ENCODE results near the gene CATSPERE.
"Not testable (repeated sequence)": the region's sequence is repeated elsewhere in the genome, so short reads cannot be mapped to it uniquely, and the experiment has no call there.

Gene CATSPERE

DNA sequence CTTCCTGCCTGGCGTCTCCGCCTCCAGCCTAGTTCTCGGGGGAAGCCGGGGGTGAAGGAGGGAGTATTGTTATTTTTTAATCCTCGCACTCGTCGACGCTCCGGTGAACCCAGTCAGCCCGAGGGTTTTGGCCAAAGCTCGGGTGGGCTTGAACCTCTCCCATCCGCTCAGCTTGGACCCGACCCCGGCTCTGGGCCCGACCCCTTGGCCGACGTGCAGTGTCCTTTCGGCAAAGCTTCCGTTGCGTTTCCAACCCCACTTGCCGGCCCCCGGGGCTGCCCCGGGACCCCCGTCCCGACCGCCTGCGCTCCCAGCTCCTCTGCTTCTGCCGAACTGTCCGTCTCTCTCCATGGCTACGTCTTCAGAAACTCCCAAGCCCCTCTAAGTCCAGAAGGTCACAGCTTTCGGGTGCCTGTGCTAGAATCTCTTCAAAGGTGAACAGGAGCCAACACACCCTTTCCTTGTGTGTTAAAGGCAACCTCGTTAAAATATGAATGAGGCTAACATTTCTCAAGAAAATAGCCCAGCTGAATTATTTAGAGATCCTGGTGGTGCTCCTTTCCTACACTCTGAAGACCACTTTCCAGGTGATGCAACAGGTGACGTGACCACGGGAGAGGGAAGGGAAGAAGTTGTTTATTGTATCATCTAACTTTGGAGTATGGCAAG lies 192.5 kb downstream of the CATSPERE start:
- DNase-seq (ENCODE audit: low read depth in 1 of 2, low spot score in 1 of 2) = peak in 1 of 2 experiments; percentile 24
- in situ Hi-C loops (cut with HindIII; ENCODE audit: low pct_unique_long_range_greater_than_20kb, low sequenced_read_pairs) = no loop called here
- TF ChIP-seq JUND (IDR thresholded peaks at IDR 0.05; ENCODE audit: low read depth) = no peak

DNA sequence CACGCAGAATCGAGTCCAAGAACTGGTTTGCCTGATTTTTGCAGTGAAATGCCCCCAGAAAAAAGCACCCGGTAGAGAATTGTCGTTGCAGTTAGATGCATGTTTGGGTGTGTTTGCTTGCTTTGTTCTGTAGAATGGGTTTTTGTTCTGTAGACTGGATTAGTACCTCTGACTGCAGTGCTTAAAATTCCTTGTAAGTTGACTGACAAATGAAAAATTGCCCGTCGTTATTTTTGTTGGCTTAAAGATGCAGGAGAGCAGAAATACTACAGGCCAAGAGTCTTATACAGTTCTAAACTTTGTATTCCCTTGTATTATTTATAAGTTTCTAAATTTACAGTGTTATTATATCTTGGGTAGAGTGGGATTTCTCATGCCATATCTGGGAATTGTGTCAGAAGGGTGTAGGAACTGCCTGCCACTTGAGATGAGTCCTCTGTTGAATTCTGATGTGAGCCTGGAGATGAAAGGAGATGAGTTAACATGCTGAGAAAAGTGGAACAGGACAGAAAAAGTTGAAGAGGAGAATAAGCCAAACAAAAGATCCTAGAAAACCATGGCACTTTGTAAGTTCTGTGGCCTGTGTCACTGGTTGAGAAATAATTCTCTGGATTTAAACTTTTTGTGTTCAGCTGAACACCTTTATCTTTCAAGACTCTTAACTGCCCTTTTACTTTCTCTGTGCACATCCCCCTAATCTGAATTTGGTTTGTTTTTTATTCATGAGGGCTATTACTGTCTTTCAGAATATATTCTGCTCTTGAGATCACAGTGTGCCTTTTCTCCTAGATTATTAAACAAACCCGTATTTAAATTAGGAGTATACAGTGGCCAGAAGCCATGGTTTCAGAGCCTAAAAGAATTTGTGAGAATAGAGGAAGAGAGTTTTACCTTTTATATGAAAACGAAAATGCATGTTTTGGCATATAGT lies 193.3 kb downstream of the CATSPERE start:
- DNase-seq (ENCODE audit: low read depth in 1 of 2, low spot score in 1 of 2) = peak in 1 of 2 experiments; percentile 18
- in situ Hi-C loops (cut with HindIII; ENCODE audit: low pct_unique_long_range_greater_than_20kb, low sequenced_read_pairs) = no loop called here

DNA sequence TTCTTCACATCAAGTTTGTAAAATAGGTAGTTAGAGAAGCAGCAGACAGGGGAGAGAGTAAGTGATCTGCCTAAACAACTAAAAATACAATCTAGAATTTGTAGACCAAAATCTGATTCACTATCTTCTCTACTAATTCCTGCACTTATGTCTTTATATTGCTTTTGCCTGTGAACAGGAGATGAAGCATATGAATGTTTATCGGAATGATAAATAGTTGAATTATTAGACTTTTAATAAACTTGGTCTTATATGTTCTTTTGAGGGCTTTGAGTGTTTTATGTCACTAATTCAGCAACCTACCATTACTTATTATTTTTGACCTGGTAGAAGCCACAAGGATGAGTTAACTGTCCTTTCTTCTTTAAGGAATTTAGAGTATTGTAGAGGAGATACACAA lies 194.1 kb downstream of the CATSPERE start:
- in situ Hi-C loops (cut with HindIII; ENCODE audit: low pct_unique_long_range_greater_than_20kb, low sequenced_read_pairs) = no loop called here
- no peak for TF ChIP-seq JUND (IDR thresholded peaks at IDR 0.05; ENCODE audit: low read depth)
- no peak for DNase-seq (ENCODE audit: low read depth in 1 of 2, low spot score in 1 of 2)

More for the DNA sequence above, 193.3 kb downstream of the CATSPERE start:
- TF ChIP-seq JUND (IDR thresholded peaks at IDR 0.05; ENCODE audit: low read depth) = no peak

DNA sequence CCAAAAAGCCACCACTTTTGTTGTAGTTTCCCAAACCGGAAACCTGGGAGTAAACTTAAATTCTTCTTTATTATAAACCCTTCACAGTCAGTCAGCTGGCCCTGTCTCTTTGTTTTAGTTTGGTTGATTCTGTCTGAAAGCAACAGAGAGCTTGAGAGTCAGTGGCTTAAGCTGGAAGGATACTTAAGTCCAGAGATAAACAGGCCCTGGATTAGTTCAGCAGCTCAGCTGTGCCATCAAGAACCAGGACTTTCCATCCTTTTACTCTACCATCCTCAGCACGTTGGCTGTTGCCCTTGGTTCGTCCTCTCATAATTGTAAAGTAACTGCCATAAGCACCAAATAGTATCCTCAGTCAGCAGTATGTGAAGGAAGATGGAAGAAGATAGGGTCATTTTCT lies 196.3 kb downstream of the CATSPERE start:
- no peak for TF ChIP-seq JUND (IDR thresholded peaks at IDR 0.05; ENCODE audit: low read depth)
- in situ Hi-C loops (cut with HindIII; ENCODE audit: low pct_unique_long_range_greater_than_20kb, low sequenced_read_pairs) = no loop called here
- DNase-seq (ENCODE audit: low read depth in 1 of 2, low spot score in 1 of 2) = no peak

DNA sequence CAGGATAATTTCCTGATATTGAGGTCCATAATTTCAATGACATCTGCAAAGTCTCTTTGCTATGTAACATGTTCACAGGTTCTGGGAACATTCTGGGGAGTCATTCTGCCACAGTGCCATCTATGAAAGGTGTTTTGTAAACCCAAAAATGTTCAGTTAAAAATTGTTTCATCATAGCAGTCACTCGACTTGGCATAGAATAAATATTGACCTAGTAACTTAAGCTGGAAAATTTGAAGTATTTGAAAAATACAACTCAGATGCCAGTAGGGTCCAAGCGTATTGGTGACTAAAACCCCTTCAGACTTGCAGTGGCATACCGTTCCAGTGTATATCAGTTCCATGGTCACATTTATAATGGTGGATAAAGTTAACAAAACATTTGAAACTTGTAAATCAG lies 198.6 kb downstream of the CATSPERE start:
- in situ Hi-C loops (cut with HindIII; ENCODE audit: low pct_unique_long_range_greater_than_20kb, low sequenced_read_pairs) = no loop called here
- no peak for TF ChIP-seq JUND (IDR thresholded peaks at IDR 0.05; ENCODE audit: low read depth)
- peak in 1 of 2 experiments; percentile 14 for DNase-seq (ENCODE audit: low read depth in 1 of 2, low spot score in 1 of 2)

DNA sequence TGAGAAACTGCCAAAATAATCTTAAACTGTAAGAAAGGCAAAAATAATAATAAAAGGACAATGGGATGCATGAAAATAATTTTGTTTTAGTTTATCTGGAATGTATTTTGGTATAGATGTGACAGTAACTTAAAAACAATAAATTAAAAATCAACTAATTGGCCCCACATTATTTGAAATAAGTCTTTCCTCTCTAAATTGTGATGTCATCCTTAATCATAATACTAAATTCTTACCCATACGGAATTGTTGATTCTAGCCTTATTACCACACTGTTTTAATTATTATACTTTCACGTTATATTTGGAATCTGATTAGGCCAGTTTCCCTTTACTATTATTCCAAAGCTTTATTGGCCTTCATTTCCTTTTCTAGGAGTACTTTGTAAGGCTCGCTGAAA lies 199.5 kb downstream of the CATSPERE start:
- in situ Hi-C loops (cut with HindIII; ENCODE audit: low pct_unique_long_range_greater_than_20kb, low sequenced_read_pairs) = no loop called here
- no peak for DNase-seq (ENCODE audit: low read depth in 1 of 2, low spot score in 1 of 2)
- no peak for TF ChIP-seq JUND (IDR thresholded peaks at IDR 0.05; ENCODE audit: low read depth)

DNA sequence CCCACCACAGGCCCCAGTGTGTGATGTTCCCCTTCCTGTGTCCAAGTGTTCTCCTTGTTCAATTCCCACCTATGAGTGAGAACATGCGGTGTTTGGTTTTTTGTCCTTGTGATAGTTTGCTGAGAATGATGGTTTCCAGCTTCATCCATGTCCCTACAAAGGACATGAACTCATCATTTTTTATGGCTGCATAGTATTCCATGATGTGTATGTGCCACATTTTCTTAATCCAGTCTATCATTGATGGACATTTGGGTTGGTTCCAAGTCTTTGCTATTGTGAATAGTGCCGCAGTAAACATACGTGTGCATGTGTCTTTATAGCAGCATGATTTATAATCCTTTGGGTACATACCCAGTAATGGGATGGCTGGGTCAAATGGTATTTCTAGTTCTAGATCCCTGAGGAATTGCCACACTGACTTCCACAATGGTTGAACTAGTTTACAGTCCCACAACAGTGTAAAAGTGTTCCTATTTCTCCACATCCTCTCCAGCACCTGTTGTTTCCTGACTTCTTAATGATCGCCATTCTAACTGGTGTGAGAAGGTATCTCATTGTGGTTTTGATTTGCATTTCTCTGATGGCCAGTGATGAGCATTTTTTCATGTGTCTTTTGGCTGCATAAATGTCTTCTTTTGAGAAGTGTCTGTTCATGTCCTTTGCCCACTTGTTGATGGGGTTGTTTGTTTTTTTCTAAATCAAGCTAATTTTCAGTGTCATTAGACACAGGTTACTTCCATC lies 200.7 kb downstream of the CATSPERE start:
- DNase-seq (ENCODE audit: low read depth in 1 of 2, low spot score in 1 of 2); in situ Hi-C loops (cut with HindIII; ENCODE audit: low pct_unique_long_range_greater_than_20kb, low sequenced_read_pairs): not testable (repeated sequence)

DNA sequence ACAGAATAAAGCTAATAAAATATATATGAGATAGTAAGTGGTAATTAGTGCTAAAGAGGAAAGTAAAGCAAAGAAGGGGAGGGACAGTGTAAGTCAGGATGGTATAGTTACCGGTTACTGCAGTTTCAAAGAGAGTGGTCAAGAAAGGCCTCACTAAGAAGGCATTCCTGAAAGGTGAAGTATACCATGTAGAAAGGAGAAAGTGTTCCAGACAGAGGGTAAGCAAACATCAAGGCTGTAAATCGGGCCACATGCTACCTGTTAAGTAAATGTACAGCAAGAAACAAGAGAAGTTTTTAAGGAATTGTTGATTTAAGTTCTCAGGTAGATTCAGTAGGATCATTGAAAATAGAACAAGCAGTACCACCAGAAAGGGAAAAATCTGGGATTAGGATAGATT lies 201.5 kb downstream of the CATSPERE start:
- DNase-seq (ENCODE audit: low read depth in 1 of 2, low spot score in 1 of 2) = peak; percentile 24 to 74
- TF ChIP-seq JUND (IDR thresholded peaks at IDR 0.05; ENCODE audit: low read depth) = 0 out of 2 replicates have a peak, but pooled peaks have one; percentile 9
- in situ Hi-C loops (cut with HindIII; ENCODE audit: low pct_unique_long_range_greater_than_20kb, low sequenced_read_pairs) = no loop called here

DNA sequence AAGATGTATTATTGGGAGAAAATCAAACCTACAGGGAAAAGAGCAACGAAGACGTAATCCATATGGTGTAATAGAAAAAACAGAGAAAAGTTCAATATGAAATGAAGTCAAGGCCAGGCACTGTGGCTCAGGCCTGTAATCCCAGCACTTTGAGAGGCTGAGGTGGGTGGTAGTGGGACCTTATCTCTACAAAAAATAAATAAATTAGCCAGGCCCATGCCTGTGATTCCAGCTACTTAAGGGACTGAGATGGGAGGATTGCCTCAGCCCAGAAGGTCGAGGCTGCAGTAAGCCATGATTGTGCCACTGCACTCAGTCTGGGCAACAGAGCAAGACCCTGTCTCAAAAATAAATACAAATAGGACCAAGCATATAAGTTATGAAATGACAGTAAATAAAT lies 203.3 kb downstream of the CATSPERE start:
- in situ Hi-C loops (cut with HindIII; ENCODE audit: low pct_unique_long_range_greater_than_20kb, low sequenced_read_pairs) = no loop called here
- no peak for TF ChIP-seq JUND (IDR thresholded peaks at IDR 0.05; ENCODE audit: low read depth)
- no peak for DNase-seq (ENCODE audit: low read depth in 1 of 2, low spot score in 1 of 2)

DNA sequence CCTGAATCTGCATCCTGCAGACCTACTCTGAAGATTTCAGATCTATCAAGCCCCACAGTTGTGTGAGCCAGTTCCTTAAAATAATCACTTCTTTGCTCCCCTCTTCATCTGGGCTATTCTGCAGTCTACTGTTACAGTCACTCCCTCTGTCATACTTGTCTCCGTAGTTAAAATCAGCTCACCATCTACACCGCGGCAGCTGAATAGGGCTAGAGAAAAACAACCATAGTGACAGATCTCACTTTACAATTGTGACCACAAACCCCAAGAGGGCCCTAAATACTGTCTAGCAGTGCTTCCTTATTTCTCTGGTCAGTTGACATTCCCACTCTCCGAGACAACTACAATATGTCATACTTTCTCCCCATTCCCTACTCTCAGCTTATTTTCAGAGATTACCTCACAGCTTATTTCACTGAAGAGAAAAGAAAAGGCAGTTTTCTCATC lies 204.7 kb downstream of the CATSPERE start:
- no peak for TF ChIP-seq JUND (IDR thresholded peaks at IDR 0.05; ENCODE audit: low read depth)
- in situ Hi-C loops (cut with HindIII; ENCODE audit: low pct_unique_long_range_greater_than_20kb, low sequenced_read_pairs) = no loop called here
- DNase-seq (ENCODE audit: low read depth in 1 of 2, low spot score in 1 of 2) = no peak

DNA sequence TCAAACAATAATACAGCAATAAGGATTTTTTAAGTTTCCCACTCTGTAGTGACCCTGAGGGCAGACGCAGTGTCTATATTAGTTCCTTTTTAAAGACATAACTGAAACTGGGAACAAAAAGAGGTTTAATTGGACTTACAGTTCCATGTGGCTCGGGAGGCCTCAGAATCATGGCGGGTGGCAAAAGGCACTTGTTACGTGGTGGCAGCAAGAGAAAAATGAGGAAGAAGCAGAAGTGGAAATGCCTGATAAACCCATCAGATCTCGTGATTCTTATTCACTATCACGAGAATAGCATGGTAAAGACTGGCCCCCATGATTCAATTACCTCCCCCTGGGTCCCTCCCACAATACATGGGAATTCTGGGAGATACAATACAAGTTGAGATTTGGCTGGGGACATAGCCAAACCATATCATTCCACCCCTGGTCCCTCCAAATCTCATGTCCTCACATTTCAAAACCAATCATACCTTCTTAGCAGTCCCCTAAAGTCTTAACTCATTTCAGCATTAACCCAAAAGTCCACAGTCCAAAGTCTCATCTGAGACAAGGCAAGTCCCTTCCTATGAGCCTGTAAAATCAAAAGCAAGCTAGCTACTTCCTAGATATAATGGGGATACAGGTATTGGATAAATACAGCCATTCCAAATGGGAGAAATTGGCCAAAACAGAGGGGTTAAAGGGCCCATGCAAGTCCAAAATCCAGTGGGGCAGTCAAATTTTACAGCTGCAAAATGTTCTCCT lies 205.8 kb downstream of the CATSPERE start:
- in situ Hi-C loops (cut with HindIII; ENCODE audit: low pct_unique_long_range_greater_than_20kb, low sequenced_read_pairs); DNase-seq (ENCODE audit: low read depth in 1 of 2, low spot score in 1 of 2): not testable (repeated sequence)

DNA sequence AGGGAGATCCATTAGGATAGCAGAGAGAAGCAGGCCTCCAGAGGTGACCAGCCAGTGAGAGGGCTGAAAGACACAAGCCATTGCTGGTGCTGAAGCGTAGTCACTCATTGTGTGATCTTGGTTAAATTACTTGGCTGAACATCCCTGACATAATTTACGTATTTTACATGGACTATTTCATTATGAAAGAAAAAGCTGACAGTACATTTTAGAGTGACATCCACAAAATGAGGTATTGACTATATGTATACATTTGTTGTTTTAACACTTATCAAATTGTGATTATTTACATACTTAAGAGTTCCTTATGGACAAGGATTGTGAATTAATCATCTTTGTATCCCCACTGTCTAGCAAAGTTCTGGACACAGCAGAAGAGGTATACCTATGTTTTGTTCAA lies 206.7 kb downstream of the CATSPERE start:
- TF ChIP-seq JUND (IDR thresholded peaks at IDR 0.05; ENCODE audit: low read depth) = no peak
- in situ Hi-C loops (cut with HindIII; ENCODE audit: low pct_unique_long_range_greater_than_20kb, low sequenced_read_pairs) = no loop called here

More for the DNA sequence above, 206.7 kb downstream of the CATSPERE start:
- DNase-seq (ENCODE audit: low read depth in 1 of 2, low spot score in 1 of 2) = no peak

Data from T47D (cell line).